Measurements from ENCODE around the gene ASNS. TPM values are rescaled to one million over a fixed set of nuclear protein-coding genes. Genes with fewer than 3 reads are reported as not detected.

ASNS gene
- total and polyA plus RNA-seq, 10 of the 15 experiments (the other 5 are each of a cell fraction or from before 2014, with no cell fraction given), result 33.1 to 105 (median 67.4) TPM

DNA sequence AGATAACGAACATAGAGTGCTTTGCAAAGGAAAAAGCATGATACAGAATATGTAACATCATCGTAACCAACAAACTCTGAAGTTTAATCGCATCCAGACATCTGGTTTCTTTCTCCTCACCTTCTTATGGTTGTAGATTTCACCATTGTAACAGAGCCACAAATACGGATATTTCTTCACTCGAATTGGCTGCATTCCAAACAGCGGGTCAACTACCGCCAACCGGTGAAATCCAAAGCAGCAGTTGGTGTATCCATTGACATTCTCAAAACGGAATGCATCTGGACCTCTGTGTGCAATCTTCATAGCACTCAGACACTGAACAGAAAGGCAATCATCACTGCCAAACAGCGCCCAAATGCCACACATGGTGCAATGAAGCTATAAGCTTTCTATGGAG, 3.4 kb downstream of the ASNS start (continued):
- TF ChIP-seq, protein P1, sequence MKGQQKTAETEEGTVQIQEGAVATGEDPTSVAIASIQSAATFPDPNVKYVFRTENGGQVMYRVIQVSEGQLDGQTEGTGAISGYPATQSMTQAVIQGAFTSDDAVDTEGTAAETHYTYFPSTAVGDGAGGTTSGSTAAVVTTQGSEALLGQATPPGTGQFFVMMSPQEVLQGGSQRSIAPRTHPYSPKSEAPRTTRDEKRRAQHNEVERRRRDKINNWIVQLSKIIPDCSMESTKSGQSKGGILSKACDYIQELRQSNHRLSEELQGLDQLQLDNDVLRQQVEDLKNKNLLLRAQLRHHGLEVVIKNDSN (IDR thresholded peaks at IDR 0.05; ENCODE audit: borderline replicate concordance, extremely low read length, insufficient read depth, low read depth, low read length), result no peak
- TF ChIP-seq RAD51 (IDR thresholded peaks at IDR 0.05) (no peak), ZNF207 (IDR thresholded peaks at IDR 0.05; ENCODE audit: borderline replicate concordance) (no peak), SMAD1 (IDR thresholded peaks at IDR 0.05; ENCODE audit: low read depth, partially characterized antibody) (no peak)

DNA sequence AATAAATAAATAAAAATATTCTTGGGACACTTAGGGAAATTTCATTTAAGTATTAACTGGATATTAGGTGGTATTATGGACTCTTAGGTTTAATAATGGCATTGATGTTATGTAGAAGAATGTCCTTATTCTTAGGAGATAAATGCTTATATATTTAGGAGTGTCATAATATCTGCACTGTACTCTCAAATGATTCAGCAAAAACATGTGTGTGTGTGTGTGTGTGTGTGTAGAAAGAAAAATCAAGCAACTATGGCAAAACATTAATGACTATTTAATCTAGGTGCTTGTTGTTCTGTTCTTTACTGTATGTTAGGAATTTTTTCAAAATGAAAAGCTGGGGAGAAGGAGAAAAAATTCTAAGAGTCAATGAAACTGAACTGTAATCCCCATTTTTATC, 3.9 kb downstream of the ASNS start:
- in situ Hi-C loops (cut with MboI), result no loop called here
- DNase-seq (ENCODE audit: low read depth, low spot score), result no peak
- Histone ChIP-seq H3K36me3 (ENCODE audit: control insufficient read depth in 2 of 2, insufficient read depth in 2 of 2, low read length in 1 of 2) (peaks cover 0 to 2% of the 10 kb centered on the region in 2 experiments; a peak in 3 of 4 replicates), H3K79me2 (ENCODE audit: control insufficient read depth, insufficient read depth, low read length) (peaks cover 7% of the 10 kb centered on the region), H3K9ac (ENCODE audit: control insufficient read depth, insufficient read depth, low read length) (no peak overlapping the region), H2AFZ (ENCODE audit: control insufficient read depth, low read depth, low read length) (no peak overlapping the region), H3K4me3 (no peak overlapping the region), H3K4me1 (ENCODE audit: control insufficient read depth, insufficient read depth, low read length) (no peaks in the 10 kb centered on the region; the same call in 1 of the 2 replicates), H3K9me3 (replicated peaks; ENCODE audit: control insufficient read depth, insufficient read depth, low read length) (no peaks in the 10 kb centered on the region), H3K4me2 (ENCODE audit: control insufficient read depth, insufficient read depth) (no peak overlapping the region), H3K27ac (ENCODE audit: control insufficient read depth, insufficient read depth) (no peak overlapping the region), H3K27me3 (replicated peaks in 1 of 2; ENCODE audit: control insufficient read depth in 2 of 2, insufficient read depth in 2 of 2, low read length in 1 of 2) (no peaks in the 10 kb centered on the region), H4K20me1 (ENCODE audit: control insufficient read depth, insufficient read depth) (no peaks in the 10 kb centered on the region)
- BruUV-seq (replicated peaks), result TSS peak; percentile 4
- no peak for ATAC-seq
- RAD21 ChIA-PET (ENCODE audit: unreplicated experiment), result no interaction called here
- CTCF ChIA-PET, result no interaction called here
- TF ChIP-seq, protein P2, sequence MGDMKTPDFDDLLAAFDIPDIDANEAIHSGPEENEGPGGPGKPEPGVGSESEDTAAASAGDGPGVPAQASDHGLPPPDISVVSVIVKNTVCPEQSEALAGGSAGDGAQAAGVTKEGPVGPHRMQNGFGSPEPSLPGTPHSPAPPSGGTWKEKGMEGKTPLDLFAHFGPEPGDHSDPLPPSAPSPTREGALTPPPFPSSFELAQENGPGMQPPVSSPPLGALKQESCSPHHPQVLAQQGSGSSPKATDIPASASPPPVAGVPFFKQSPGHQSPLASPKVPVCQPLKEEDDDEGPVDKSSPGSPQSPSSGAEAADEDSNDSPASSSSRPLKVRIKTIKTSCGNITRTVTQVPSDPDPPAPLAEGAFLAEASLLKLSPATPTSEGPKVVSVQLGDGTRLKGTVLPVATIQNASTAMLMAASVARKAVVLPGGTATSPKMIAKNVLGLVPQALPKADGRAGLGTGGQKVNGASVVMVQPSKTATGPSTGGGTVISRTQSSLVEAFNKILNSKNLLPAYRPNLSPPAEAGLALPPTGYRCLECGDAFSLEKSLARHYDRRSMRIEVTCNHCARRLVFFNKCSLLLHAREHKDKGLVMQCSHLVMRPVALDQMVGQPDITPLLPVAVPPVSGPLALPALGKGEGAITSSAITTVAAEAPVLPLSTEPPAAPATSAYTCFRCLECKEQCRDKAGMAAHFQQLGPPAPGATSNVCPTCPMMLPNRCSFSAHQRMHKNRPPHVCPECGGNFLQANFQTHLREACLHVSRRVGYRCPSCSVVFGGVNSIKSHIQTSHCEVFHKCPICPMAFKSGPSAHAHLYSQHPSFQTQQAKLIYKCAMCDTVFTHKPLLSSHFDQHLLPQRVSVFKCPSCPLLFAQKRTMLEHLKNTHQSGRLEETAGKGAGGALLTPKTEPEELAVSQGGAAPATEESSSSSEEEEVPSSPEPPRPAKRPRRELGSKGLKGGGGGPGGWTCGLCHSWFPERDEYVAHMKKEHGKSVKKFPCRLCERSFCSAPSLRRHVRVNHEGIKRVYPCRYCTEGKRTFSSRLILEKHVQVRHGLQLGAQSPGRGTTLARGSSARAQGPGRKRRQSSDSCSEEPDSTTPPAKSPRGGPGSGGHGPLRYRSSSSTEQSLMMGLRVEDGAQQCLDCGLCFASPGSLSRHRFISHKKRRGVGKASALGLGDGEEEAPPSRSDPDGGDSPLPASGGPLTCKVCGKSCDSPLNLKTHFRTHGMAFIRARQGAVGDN (IDR thresholded peaks at IDR 0.05), result no peak
- TF ChIP-seq RCOR1 (conservative IDR thresholded peaks at IDR 0.05; ENCODE audit: low read depth, low read length) (no peak), MYB (IDR thresholded peaks at IDR 0.05; ENCODE audit: borderline replicate concordance, low read depth, low read length) (no peak), GABPA (IDR thresholded peaks at IDR 0.05; ENCODE audit: low read depth) (no peak), TARDBP (IDR thresholded peaks at IDR 0.05; ENCODE audit: borderline replicate concordance) (no peak), GATAD2B (conservative IDR thresholded peaks at IDR 0.05; ENCODE audit: low read depth) (no peak), POU2F2 (IDR thresholded peaks at IDR 0.05; ENCODE audit: borderline replicate concordance, low read depth, low read length) (no peak), CBX5 (IDR thresholded peaks at IDR 0.05; ENCODE audit: low read depth) (no peak), IRF4 (IDR thresholded peaks at IDR 0.05; ENCODE audit: low read depth, low read length) (no peak), ZNF207 (IDR thresholded peaks at IDR 0.05; ENCODE audit: borderline replicate concordance) (no peak), CHD2 (IDR thresholded peaks at IDR 0.05; ENCODE audit: borderline replicate concordance, low read depth, low read length) (no peak)
- POLR2A ChIA-PET, result no interaction called here
- intact Hi-C loops (cut with micrococcal nuclease; ENCODE audit: unreplicated experiment), result no loop called here
- FAIRE-seq, result no peak
- SMC1A ChIA-PET (ENCODE audit: uncharacterized antibody, unreplicated experiment), result interaction anchor here (1.0 kb wide), 1 partner anchor 366 kb away, joined by 3 read pairs; no protein-coding TSS in a partner anchor

All from GM12878 (cell line).